Measurements from ENCODE around the gene CYP4X1. TPM values are rescaled to one million over a fixed set of nuclear protein-coding genes. Genes with fewer than 3 reads are reported as not detected.
"Not testable (repeated sequence)": the region's sequence is repeated elsewhere in the genome, so short reads cannot be mapped to it uniquely, and the experiment has no call there.

The CYP4X1 gene
- total RNA-seq, 2 donors from 2014 or later, result 34.7 TPM

DNA sequence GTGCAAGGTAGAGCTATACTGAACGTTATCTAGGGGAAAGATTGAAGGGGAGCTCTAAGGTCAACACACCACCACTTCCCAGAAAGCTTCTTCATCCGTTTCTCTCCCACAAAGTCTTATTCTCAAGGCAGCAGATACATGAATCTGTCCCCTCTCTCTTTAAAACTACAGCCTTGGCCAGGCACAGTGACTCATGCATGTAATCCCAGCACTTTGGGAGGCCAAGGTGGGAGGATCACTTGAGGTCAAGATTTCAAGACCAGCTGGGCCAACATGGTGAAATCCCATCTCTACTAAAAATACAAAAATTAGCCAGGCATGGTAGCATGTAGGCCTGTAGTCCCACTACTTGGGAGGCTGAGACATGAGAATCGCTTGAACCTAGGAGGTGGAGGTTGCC, 8.1 kb downstream of the CYP4X1 start:
- no peak for DNase-seq (ENCODE audit: low spot score)
- intact Hi-C loops (cut with DNase I), result no loop called here
- Histone ChIP-seq H3K4me3 (no peak overlapping the region), H3K4me1 (replicated peaks) (peaks cover 4% of the 10 kb centered on the region), H3K9me3 (no peaks in the 10 kb centered on the region), H3K27ac (peak overlapping the region; percentile 1 to 53), H3K27me3 (replicated peaks; ENCODE audit: insufficient read depth) (no peaks in the 10 kb centered on the region), H3K36me3 (no peaks in the 10 kb centered on the region)
- TF ChIP-seq POLR2AphosphoS5 (IDR thresholded peaks at IDR 0.05), result no peak
- TF ChIP-seq, protein P1, sequence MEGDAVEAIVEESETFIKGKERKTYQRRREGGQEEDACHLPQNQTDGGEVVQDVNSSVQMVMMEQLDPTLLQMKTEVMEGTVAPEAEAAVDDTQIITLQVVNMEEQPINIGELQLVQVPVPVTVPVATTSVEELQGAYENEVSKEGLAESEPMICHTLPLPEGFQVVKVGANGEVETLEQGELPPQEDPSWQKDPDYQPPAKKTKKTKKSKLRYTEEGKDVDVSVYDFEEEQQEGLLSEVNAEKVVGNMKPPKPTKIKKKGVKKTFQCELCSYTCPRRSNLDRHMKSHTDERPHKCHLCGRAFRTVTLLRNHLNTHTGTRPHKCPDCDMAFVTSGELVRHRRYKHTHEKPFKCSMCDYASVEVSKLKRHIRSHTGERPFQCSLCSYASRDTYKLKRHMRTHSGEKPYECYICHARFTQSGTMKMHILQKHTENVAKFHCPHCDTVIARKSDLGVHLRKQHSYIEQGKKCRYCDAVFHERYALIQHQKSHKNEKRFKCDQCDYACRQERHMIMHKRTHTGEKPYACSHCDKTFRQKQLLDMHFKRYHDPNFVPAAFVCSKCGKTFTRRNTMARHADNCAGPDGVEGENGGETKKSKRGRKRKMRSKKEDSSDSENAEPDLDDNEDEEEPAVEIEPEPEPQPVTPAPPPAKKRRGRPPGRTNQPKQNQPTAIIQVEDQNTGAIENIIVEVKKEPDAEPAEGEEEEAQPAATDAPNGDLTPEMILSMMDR (IDR thresholded peaks at IDR 0.05), result no peak
- TF ChIP-seq POLR2A (IDR thresholded peaks at IDR 0.05), result no peak
- WGBS, result 50% methylated on average over 3 of the region's 3 CpGs

DNA sequence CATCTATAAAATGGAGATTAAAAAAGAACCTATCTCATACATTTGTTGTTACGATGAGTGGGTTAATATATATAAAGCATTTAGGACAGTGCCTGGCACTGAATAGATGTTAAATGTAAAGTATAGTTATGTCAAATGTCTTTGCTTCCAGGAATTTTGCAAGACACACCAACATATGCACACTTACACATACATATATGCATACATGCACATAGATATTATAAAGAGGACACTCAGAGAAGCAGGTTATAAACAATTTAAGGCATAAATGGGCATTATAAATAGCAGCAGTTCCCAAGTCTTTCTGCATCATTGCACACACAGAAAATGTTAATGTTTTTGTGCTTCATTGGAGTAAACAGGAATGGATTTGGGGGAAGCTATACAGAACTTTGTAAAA, 13.3 kb downstream of the CYP4X1 start:
- Histone ChIP-seq H3K36me3 (no peaks in the 10 kb centered on the region), H3K9me3 (no peaks in the 10 kb centered on the region), H3K27me3 (replicated peaks; ENCODE audit: insufficient read depth) (no peaks in the 10 kb centered on the region), H3K4me3 (no peak overlapping the region), H3K4me1 (replicated peaks) (no peaks in the 10 kb centered on the region), H3K27ac (no peak overlapping the region)
- intact Hi-C loops (cut with DNase I), result no loop called here
- DNase-seq (ENCODE audit: low spot score), result no peak
- no peak for TF ChIP-seq POLR2A (IDR thresholded peaks at IDR 0.05)
- no peak for TF ChIP-seq POLR2AphosphoS5 (IDR thresholded peaks at IDR 0.05)
- TF ChIP-seq, protein P1 (IDR thresholded peaks at IDR 0.05), result no peak
- 91% methylated on average over 1 of the region's 1 CpG for WGBS

DNA sequence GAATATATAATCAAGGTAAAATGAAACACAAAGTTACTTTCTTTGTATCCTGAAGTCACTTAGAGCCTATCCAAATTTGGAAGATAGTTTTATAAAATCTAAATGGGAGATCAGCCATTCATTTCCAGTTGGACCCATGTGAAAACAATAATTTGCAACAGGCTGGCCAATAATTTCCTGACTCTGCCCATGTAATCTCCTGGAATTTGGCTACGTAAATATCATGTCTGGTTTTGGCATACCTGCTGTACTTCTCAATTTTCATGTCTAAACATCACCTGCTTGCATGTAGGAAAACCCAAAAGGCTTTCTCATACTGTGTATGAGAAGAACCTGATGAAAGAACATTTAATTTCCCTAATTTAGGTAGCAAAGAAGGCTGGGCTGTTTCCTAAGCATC, 35.9 kb downstream of the CYP4X1 start:
- H3K27ac ChIP-seq, result peak overlapping the region in 1 of 2 donors; percentile 14
- 46% methylated on average over 1 of the region's 1 CpG for WGBS
- H3K4me3 ChIP-seq, result no peak overlapping the region
- H3K4me1 ChIP-seq (replicated peaks), result no peaks in the 10 kb centered on the region
- TF ChIP-seq, protein P1 (IDR thresholded peaks at IDR 0.05), result no peak
- TF ChIP-seq POLR2AphosphoS5 (IDR thresholded peaks at IDR 0.05) (peak; percentile 52), POLR2A (IDR thresholded peaks at IDR 0.05) (no peak)
- peak; percentile 10 for DNase-seq (ENCODE audit: low spot score)
- no peaks in the 10 kb centered on the region for H3K36me3 ChIP-seq
- intact Hi-C loops (cut with DNase I), result no loop called here
- H3K9me3 ChIP-seq, result no peaks in the 10 kb centered on the region
- H3K27me3 ChIP-seq (replicated peaks; ENCODE audit: insufficient read depth), result no peaks in the 10 kb centered on the region

DNA sequence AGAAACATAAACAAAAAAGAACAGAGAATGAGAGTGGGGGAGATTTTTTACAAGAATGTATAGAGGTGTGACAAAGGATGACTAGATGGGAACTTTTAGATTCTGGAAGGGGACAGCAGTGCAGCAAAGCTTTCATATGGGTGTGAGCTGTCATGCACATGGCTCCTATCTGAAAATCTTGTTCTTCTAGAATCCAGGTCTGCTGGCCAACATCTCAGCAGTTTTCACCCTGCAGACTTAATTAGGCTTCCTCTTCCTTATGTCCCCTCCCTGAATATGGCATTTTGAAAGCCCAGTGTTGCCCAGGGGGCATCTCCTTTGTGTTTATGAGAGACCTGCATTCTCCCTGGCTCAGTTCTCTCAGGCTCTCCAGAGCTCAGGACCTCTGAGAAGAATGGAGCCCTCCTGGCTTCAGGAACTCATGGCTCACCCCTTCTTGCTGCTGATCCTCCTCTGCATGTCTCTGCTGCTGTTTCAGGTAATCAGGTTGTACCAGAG, 43.7 kb downstream of the CYP4X1 start, which contains the start of gene CYP4Z1:
Gene CYP4Z1 (plus strand): TSS at position 135 of the 498 bp plus-strand sequence. CDS start 260 bp downstream, at position 395.
- TF ChIP-seq POLR2A (IDR thresholded peaks at IDR 0.05), result no peak
- TF ChIP-seq POLR2AphosphoS5 (IDR thresholded peaks at IDR 0.05), result no peak
- TF ChIP-seq, protein P1 (IDR thresholded peaks at IDR 0.05), result no peak
- no peaks in the 10 kb centered on the region for H3K9me3 ChIP-seq
- DNase-seq (ENCODE audit: low spot score), result no peak
- no peaks in the 10 kb centered on the region for H3K4me1 ChIP-seq (replicated peaks)
- H3K27ac ChIP-seq, result no peak within 1 kb of the TSS
- H3K4me3 ChIP-seq, result no peak within 1 kb of the TSS
- no peaks in the 10 kb centered on the region for H3K27me3 ChIP-seq (replicated peaks; ENCODE audit: insufficient read depth)
- intact Hi-C loops (cut with DNase I), result no loop called here
- no peaks in the 10 kb centered on the region for H3K36me3 ChIP-seq

DNA sequence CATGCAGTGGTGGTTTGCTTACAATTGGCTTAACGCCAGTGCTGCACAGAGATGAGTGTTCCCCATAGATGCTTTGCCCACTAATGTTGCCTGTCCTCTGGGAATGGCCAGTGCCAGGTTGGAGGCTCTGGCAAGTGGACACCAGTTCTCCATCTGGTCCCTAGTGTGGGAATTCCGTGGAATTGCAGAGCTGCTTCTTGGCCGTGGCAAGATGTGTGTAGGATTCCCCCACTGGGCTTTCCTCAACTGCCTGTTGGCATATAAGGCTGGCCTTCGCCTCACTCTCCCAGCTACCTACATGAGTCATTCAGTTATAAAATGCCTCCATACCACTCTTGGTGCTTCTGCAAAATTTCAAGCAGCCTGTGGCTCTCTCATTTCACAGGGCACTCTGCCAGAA, 45.6 kb downstream of the CYP4X1 start:
- H3K4me1 ChIP-seq (replicated peaks); DNase-seq (ENCODE audit: low spot score); H3K9me3 ChIP-seq; H3K27ac ChIP-seq; intact Hi-C loops (cut with DNase I); H3K4me3 ChIP-seq; H3K27me3 ChIP-seq (replicated peaks; ENCODE audit: insufficient read depth); H3K36me3 ChIP-seq: not testable (repeated sequence)
- WGBS, result 63% methylated on average over 4 of the region's 4 CpGs

DNA sequence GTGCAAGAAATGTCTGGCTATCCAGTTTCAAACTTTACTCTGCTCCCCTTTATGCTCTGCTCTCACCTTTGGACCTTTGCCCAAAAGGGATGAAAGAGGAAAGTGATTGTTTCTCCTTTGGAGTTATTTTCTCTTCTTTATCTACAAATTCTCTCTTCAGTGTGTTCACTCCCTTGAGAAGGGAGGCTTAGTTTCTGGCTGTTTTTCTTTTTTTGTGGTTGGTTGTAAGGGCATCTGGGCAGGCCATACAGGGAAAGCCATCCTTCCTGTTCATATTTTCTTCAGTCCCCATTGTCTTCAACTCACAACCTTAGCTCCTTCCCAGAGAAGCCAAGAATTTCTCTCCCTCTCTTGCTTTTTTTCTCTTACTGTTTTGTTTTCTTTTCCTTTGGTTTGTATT, 46.0 kb downstream of the CYP4X1 start:
- H3K9me3 ChIP-seq; H3K27ac ChIP-seq; H3K27me3 ChIP-seq (replicated peaks; ENCODE audit: insufficient read depth); intact Hi-C loops (cut with DNase I); H3K4me1 ChIP-seq (replicated peaks); H3K36me3 ChIP-seq; DNase-seq (ENCODE audit: low spot score); H3K4me3 ChIP-seq: not testable (repeated sequence)
